RWPE2 (cell line): ENCODE measurements around the gene PTN.

Experiments
- ATAC-seq: fragments of 200-7000 bp; cut with Tn5 transposase; 3 replicates; pipeline ENCODE4 v1.9.1; 2021; ENCODE audit warnings: low read depth
- DNase-seq: peaks from one replicate; pipeline ENCODE4 v3.0.0-alpha.2; 2020; ENCODE audit warnings: low spot score
- H3K27ac ChIP-seq: fragments of 450-650 bp; 2 replicates; pipeline ENCODE4 v1.5.1; 2017; ENCODE audit warnings: mild to moderate bottlenecking; ENCODE audit not compliant: poor library complexity, severe bottlenecking
- H3K27me3 ChIP-seq: fragments of 250-450 bp; sonication (Bioruptor Pico); 2 replicates; pipeline ENCODE4 v1.5.1; 2021; ENCODE audit warnings: mild to moderate bottlenecking, moderate library complexity; ENCODE audit not compliant: insufficient read depth, poor library complexity, severe bottlenecking
- H3K36me3 ChIP-seq: fragments of 250-450 bp; sonication (Bioruptor Pico); 2 replicates; pipeline ENCODE4 v1.5.1; 2020; ENCODE audit warnings: low read depth, mild to moderate bottlenecking, moderate library complexity
- H3K4me1 ChIP-seq: fragments of 250-450 bp; sonication (Bioruptor Pico); 2 replicates; pipeline ENCODE4 v1.5.1; 2021; ENCODE audit warnings: mild to moderate bottlenecking, moderate library complexity; ENCODE audit not compliant: insufficient read depth, poor library complexity, severe bottlenecking
- H3K4me3 ChIP-seq: fragments of 250-450 bp; sonication (Bioruptor Pico); 2 replicates; pipeline ENCODE4 v1.5.1; 2021; ENCODE audit warnings: mild to moderate bottlenecking, moderate library complexity; ENCODE audit not compliant: severe bottlenecking
- H3K9me3 ChIP-seq: fragments of 250-450 bp; sonication (Bioruptor Pico); 2 replicates; pipeline ENCODE4 v1.5.1; 2021; ENCODE audit warnings: mild to moderate bottlenecking, moderate library complexity; ENCODE audit not compliant: severe bottlenecking
- TF ChIP-seq, protein P1 (sequence below): fragments of 450-650 bp; IDR thresholded peaks from one replicate; pipeline ENCODE4 v1.5.1; 2017; ENCODE audit warnings: mild to moderate bottlenecking, moderate library complexity; ENCODE audit not compliant: poor library complexity, severe bottlenecking

PTN gene

DNA sequence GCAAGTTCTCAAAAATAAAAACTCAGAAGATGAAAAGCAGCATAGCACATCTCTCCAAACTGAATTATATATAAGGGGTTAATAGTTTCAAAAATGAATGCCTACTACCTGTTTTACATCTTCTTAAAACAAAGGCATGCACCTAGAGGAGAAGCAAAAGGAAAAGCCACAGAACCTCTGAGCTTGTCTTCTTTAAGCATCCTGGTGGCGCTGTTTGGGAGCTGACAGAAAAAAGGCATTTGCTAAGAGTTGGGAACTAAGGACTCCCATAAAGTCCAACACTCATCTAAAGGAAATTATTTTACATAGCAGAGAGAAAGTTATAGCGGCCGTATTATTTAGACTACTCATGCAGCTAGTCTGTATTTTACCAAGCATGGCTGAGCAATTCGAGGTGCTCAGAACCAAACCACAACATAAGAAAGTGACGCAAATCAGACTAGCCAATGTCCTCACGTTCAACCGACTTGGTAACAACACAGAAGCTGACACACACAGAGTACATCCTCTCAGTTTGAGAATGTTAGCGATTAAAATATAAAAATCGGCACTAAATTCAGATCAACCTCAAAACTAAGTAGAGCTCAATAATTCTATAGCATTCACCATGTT lies 38.8 kb downstream of the PTN start:
- no peak overlapping the region for H3K4me3 ChIP-seq
- no peak overlapping the region for H3K27ac ChIP-seq
- no peak for DNase-seq
- no peak for ATAC-seq
- H3K36me3 ChIP-seq: no peaks in the 10 kb centered on the region
- H3K4me1 ChIP-seq: no peaks in the 10 kb centered on the region
- no peaks in the 10 kb centered on the region for H3K9me3 ChIP-seq
- peaks cover 22% of the 10 kb centered on the region for H3K27me3 ChIP-seq
- TF ChIP-seq, protein P1, sequence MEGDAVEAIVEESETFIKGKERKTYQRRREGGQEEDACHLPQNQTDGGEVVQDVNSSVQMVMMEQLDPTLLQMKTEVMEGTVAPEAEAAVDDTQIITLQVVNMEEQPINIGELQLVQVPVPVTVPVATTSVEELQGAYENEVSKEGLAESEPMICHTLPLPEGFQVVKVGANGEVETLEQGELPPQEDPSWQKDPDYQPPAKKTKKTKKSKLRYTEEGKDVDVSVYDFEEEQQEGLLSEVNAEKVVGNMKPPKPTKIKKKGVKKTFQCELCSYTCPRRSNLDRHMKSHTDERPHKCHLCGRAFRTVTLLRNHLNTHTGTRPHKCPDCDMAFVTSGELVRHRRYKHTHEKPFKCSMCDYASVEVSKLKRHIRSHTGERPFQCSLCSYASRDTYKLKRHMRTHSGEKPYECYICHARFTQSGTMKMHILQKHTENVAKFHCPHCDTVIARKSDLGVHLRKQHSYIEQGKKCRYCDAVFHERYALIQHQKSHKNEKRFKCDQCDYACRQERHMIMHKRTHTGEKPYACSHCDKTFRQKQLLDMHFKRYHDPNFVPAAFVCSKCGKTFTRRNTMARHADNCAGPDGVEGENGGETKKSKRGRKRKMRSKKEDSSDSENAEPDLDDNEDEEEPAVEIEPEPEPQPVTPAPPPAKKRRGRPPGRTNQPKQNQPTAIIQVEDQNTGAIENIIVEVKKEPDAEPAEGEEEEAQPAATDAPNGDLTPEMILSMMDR: no peak

DNA sequence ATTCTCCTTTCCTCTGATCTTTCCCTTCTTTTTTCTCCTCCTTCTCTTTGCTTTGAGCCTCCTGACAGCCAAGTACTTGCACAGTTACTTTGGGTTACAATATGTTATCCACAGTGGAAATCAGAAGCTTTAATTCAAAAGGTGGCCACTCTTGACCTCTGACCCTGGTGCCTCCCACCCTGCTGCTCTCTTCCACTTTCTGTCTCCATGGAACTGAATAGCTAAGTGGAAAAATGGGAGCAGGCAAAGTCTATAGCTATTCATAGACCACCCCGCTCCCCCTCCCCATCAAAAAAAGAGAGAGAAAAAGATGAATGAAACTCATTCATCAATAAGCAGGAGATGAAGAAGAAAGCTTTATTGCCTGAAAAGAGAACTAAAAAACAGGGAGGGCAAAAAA lies 39.4 kb downstream of the PTN start:
- Histone ChIP-seq H3K27me3 (peaks cover 22% of the 10 kb centered on the region), H3K4me3 (no peak overlapping the region), H3K9me3 (no peaks in the 10 kb centered on the region), H3K27ac (no peak overlapping the region), H3K36me3 (no peaks in the 10 kb centered on the region), H3K4me1 (no peaks in the 10 kb centered on the region)
- TF ChIP-seq, protein P1: no peak
- ATAC-seq (no peak), DNase-seq (no peak)

DNA sequence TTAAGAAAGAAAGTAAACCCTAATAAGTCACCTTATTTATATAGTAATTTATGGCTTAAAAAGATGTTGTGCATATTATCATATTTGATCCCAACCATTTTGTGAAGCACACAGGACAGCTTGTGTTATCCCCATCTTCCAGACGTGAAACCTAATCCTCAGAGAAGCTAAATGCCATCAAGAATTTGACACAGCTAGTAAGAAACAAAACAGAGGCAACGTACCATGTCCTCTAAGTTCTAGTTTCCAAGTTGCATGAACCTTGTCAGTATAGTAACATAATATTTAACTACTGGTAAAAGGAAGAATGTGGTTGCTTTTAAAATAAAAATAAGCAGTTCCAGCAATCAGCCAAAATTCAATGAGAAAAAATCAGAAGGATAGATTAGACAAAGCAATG lies 41.5 kb downstream of the PTN start:
- DNase-seq: no peak
- no peaks in the 10 kb centered on the region for H3K36me3 ChIP-seq
- no peaks in the 10 kb centered on the region for H3K9me3 ChIP-seq
- peaks cover 19% of the 10 kb centered on the region for H3K27me3 ChIP-seq
- ATAC-seq: no peak
- H3K4me3 ChIP-seq: no peak overlapping the region
- TF ChIP-seq, protein P1: no peak
- H3K4me1 ChIP-seq: no peaks in the 10 kb centered on the region
- no peak overlapping the region for H3K27ac ChIP-seq

DNA sequence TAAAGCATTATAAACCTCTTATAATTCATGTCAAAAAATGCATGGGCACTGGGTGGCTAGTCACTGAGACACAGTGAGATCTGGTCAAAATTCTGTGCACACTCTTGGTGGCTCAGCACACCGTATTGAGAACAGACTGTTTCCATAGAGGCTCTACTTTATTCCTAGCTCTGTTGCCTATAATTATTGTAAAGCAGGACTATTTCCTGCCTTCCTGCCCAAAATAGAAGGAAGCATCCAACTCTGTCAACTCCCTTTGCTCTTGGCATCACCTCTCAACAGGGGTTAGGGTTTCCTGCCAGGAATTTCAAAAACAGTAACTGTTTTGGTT lies 45.1 kb downstream of the PTN start:
- H3K4me3 ChIP-seq: no peak overlapping the region
- no peaks in the 10 kb centered on the region for H3K4me1 ChIP-seq
- no peaks in the 10 kb centered on the region for H3K9me3 ChIP-seq
- H3K27ac ChIP-seq: no peak overlapping the region
- peaks cover 3% of the 10 kb centered on the region for H3K27me3 ChIP-seq
- ATAC-seq (no peak), DNase-seq (no peak)
- TF ChIP-seq, protein P1: no peak
- H3K36me3 ChIP-seq: no peaks in the 10 kb centered on the region

DNA sequence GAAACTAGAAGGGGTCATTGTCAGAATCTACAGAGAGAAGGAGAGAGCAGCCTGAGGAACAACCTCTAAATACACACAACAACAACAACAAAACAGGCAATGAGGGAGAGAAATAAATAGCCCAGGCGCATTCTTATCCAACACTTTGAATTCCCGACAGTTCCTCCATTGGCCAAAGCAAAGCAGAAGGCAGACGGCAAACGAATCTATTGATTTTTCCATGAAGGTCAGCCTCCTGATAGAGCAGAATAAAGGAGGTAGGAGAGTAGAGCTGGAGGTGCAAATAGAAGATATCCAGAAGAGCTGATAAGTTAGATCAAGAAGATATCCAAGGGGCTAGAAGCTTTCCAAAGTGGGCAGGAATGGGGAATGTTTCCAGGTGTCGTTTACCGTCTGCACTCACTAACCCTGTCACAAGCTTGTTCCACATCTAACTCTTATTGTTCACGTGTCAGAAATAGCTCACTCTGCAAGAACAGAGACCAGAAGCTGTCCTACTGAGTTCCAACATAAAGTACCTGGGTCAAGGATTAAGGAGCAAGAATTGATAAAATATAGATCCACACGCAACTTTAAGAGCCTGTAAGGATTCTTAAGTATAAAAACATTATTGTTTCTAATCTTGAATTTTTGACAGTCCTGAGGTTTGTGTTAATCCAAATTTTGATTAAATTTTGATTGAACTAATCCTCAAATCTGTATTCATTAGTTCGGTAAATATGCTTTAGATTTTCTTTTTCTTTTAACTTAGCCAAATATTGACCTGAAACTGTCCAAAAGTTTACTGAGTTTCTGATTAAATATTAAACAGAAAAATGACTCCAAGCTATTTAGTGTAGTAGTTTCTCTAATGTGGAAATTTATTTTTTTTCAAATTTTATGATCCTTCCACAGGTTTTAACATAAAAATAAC lies 45.7 kb downstream of the PTN start:
- Histone ChIP-seq H3K27ac (no peak overlapping the region), H3K9me3 (no peaks in the 10 kb centered on the region), H3K4me1 (no peaks in the 10 kb centered on the region), H3K27me3 (peaks cover 3% of the 10 kb centered on the region), H3K4me3 (no peak overlapping the region), H3K36me3 (no peaks in the 10 kb centered on the region)
- ATAC-seq (no peak), DNase-seq (no peak)
- TF ChIP-seq, protein P1: no peak
